Naive thymus-derived CD4-positive, alpha-beta T cell (primary cell): ENCODE data around the gene PKHD1. TPM values are rescaled to one million over a fixed set of nuclear protein-coding genes. Genes with fewer than 3 reads are reported as not detected.

Experiments used
- ATAC-seq: fragments of 150-1000 bp; cut with Tn5 transposase; 2 replicates; pipeline ENCODE4 v1.10.0; 2021; ENCODE audit warnings: mild to moderate bottlenecking, moderate library complexity
- CTCF ChIA-PET: fragments of 350-600 bp; sonication (Branson Sonifier 250); formaldehyde crosslinking; loops from one replicate; lab custom pipeline; 2021; ENCODE audit warnings: antibody characterized with exemption; lab: Charles Lee
- POLR2A ChIA-PET: fragments of 350-600 bp; sonication (Branson Sonifier 250); formaldehyde crosslinking; loops from one replicate; lab custom pipeline; 2021; ENCODE audit warnings: antibody characterized with exemption, inconsistent platforms; lab: Charles Lee
- DNase-seq, 9 donors: peaks; one replicate each; pipeline versions ENCODE4 v3.0.0 to v3.0.0-alpha.2; 2020 to 2022; ENCODE audit warnings: mixed read lengths in 1 of 9
- H3K27ac ChIP-seq: one replicate; pipeline ENCODE4 v1.7.0; 2013; ENCODE audit warnings: mild to moderate bottlenecking, low read depth, low read length, moderate library complexity
- H3K27me3 ChIP-seq, 2 donors: one replicate each; pipeline ENCODE4 v1.7.0; 2013; ENCODE audit warnings: low read length in 2 of 2, mild to moderate bottlenecking in 2 of 2, moderate library complexity in 2 of 2; ENCODE audit not compliant: control insufficient read depth in 2 of 2, insufficient read depth in 2 of 2
- H3K36me3 ChIP-seq, 3 experiments: 1 replicate in 2 of 3; 2 replicates in 1 of 3; pipeline ENCODE4 v1.7.0; 2013; ENCODE audit warnings: low read length in 3 of 3, mild to moderate bottlenecking in 3 of 3, moderate library complexity in 1 of 3; ENCODE audit not compliant: insufficient read depth in 3 of 3, control insufficient read depth in 2 of 3
- H3K4me1 ChIP-seq, 2 donors: one replicate each; pipeline ENCODE4 v1.7.0; 2013; ENCODE audit warnings: low read length in 2 of 2, mild to moderate bottlenecking in 2 of 2, moderate library complexity in 1 of 2; ENCODE audit not compliant: control insufficient read depth in 2 of 2, insufficient read depth in 2 of 2
- H3K4me3 ChIP-seq: 2 replicates; pipeline ENCODE4 v1.7.0; 2013; ENCODE audit warnings: mild to moderate bottlenecking, low read length
- H3K9me3 ChIP-seq, 3 experiments: 1 replicate in 2 of 3; 2 replicates in 1 of 3; pipeline ENCODE4 v1.7.0; 2013; ENCODE audit warnings: low read length in 3 of 3; ENCODE audit not compliant: control insufficient read depth in 2 of 3
- H3K27ac Mint-ChIP-seq, 9 donors: one replicate each; pipeline ENCODE4 v1.8.0; 2020 to 2022; ENCODE audit warnings: mixed read lengths in 9 of 9, mild to moderate bottlenecking in 8 of 9, moderate library complexity in 5 of 9, inconsistent platforms in 2 of 9
- H3K27me3 Mint-ChIP-seq, 5 donors: one replicate each; pipeline ENCODE4 v1.8.0; 2021 to 2022; ENCODE audit warnings: mixed read lengths in 5 of 5, mild to moderate bottlenecking in 1 of 5
- H3K36me3 Mint-ChIP-seq, 5 donors: one replicate each; pipeline ENCODE4 v1.8.0; 2020 to 2022; ENCODE audit warnings: mixed read lengths in 5 of 5, mild to moderate bottlenecking in 3 of 5, inconsistent platforms in 1 of 5
- H3K4me1 Mint-ChIP-seq, 7 donors: one replicate each; pipeline ENCODE4 v1.8.0; 2020 to 2022; ENCODE audit warnings: mixed read lengths in 7 of 7, mild to moderate bottlenecking in 3 of 7, inconsistent platforms in 1 of 7
- H3K4me3 Mint-ChIP-seq, 10 donors: one replicate each; pipeline ENCODE4 v1.8.0; 2020 to 2022; ENCODE audit warnings: mild to moderate bottlenecking in 10 of 10, mixed read lengths in 10 of 10, moderate library complexity in 6 of 10, inconsistent platforms in 2 of 10
- H3K9me3 Mint-ChIP-seq, 11 donors: one replicate each; pipeline ENCODE4 v1.8.0; 2020 to 2022; ENCODE audit warnings: mixed read lengths in 11 of 11, mild to moderate bottlenecking in 4 of 11, inconsistent platforms in 1 of 11, moderate library complexity in 1 of 11
- intact Hi-C, 2 donors: fragments of 100-400 bp; cut with micrococcal nuclease; formaldehyde crosslinking; loops; one replicate each; pipeline ENCODE4 v1.15.1; 2023
- polyA plus RNA-seq, 2 donors: library from polyadenylated mRNA; unstranded; fragments of 300-500 nt; fragmentation: Illumina TruSeq; gene quantifications; one replicate each; pipeline ENCODE4 v1.2.3, GENCODE V29; 2021
- total RNA-seq, 6 experiments: library from RNA in 5 of 6; stranded (reverse) in 5 of 6; gene quantifications; 1 replicate in 5 of 6; 2 replicates in 1 of 6; pipeline ENCODE4 v1.2.3 and lab custom pipeline; 2021 to 2026

PKHD1 gene
- total and polyA plus RNA-seq, 7 experiments from 2014 or later = not detected

GRCh38 chr6:51594981-51595380 lies 492.4 kb downstream of the PKHD1 start:
- H3K27ac Mint-ChIP-seq = no peak overlapping the region
- H3K4me3 Mint-ChIP-seq = no peak overlapping the region
- no peaks in the 10 kb centered on the region for H3K27me3 Mint-ChIP-seq
- H3K9me3 Mint-ChIP-seq = peaks cover 2 to 41% (median 14%) of the 10 kb centered on the region in 11 donors
- Histone ChIP-seq H3K27me3 (no peaks in the 10 kb centered on the region), H3K4me1 (no peaks in the 10 kb centered on the region), H3K9me3 (peaks cover 0 to 6% (median 0%) of the 10 kb centered on the region in 3 experiments), H3K27ac (no peak overlapping the region), H3K4me3 (no peak overlapping the region), H3K36me3 (no peaks in the 10 kb centered on the region)
- no peaks in the 10 kb centered on the region for H3K4me1 Mint-ChIP-seq
- CTCF ChIA-PET = no interaction called here
- DNase-seq (no peak), ATAC-seq (no peak)
- peaks cover 0 to 4% (median 0%) of the 10 kb centered on the region in 5 donors for H3K36me3 Mint-ChIP-seq
- POLR2A ChIA-PET = no interaction called here
- intact Hi-C loops = no loop called here

DNA sequence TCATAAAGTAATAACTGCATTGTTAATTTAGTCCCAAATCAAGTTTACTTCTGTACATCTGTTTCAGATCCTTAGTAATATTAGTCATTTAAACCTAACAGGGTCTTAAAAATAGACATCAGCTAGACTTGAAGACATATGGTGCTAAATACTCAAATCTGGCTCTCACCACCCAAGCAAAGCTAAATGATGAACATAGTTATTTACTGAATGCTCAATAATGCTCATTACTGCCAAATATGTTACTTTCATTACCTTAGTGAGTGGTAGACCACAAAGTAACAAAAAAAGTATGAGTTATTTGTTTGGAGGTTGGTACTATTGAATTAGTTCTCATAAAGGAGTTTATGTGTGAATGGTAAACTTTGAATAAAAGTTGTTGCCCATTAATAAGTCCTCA lies 502.1 kb downstream of the PKHD1 start:
- Mint-ChIP-seq H3K4me1 (no peaks in the 10 kb centered on the region), H3K9me3 (peaks cover 0 to 33% (median 5%) of the 10 kb centered on the region in 11 donors), H3K27ac (no peak overlapping the region), H3K27me3 (no peaks in the 10 kb centered on the region), H3K36me3 (no peaks in the 10 kb centered on the region), H3K4me3 (no peak overlapping the region)
- H3K27ac ChIP-seq = no peak overlapping the region
- H3K27me3 ChIP-seq = no peaks in the 10 kb centered on the region
- no peaks in the 10 kb centered on the region for H3K4me1 ChIP-seq
- ATAC-seq (no peak), DNase-seq (no peak)
- intact Hi-C loops = no loop called here
- H3K9me3 ChIP-seq = no peaks in the 10 kb centered on the region
- ChIA-PET CTCF (no interaction called here), POLR2A (no interaction called here)
- H3K36me3 ChIP-seq = no peaks in the 10 kb centered on the region
- no peak overlapping the region for H3K4me3 ChIP-seq

DNA sequence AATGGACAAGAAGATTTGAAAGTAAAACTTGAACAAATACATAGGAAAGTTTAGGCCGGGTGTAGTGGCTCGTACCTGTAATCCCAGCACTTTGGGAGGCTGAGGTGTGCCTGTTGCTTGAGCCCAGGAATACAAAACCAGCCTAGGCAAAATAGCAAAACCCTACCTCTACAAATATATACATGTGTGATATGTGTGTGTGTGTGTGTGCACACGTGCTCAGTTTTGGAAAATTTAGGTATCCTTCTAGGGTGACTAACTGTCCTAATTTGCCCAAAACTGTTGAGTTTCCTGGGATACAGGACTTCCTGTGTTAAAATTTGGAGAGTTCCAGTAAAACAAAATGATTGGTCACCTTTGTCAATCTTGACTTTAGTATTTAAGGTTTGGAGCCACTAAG lies 503.2 kb downstream of the PKHD1 start:
- Mint-ChIP-seq H3K27me3 (no peaks in the 10 kb centered on the region), H3K4me1 (no peaks in the 10 kb centered on the region), H3K27ac (no peak overlapping the region), H3K4me3 (no peak overlapping the region), H3K9me3 (peaks cover 0 to 33% (median 6%) of the 10 kb centered on the region in 11 donors), H3K36me3 (no peaks in the 10 kb centered on the region)
- ChIA-PET POLR2A (no interaction called here), CTCF (no interaction called here)
- DNase-seq (no peak), ATAC-seq (no peak)
- Histone ChIP-seq H3K4me3 (no peak overlapping the region), H3K27me3 (no peaks in the 10 kb centered on the region), H3K36me3 (no peaks in the 10 kb centered on the region), H3K4me1 (no peaks in the 10 kb centered on the region), H3K27ac (no peak overlapping the region), H3K9me3 (no peaks in the 10 kb centered on the region)
- intact Hi-C loops = no loop called here

DNA sequence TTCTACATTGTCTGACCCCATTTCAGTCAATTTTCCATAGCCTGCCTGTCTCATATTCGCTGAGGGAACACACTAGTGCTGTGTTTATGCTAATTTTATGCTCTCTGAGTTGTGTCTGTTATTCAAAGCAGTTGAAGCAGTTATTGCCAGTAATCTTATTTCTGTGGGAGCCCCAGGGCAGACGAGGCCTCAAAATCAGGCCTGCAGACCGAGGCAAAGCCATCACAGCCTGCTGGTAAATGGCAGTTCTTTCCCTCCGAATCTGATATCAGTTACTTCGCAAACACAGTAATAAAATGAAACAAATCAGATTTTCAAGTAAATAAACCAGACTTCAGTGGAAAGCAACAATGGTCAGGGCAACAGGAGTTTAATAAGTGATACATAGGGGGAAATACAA lies 508.4 kb downstream of the PKHD1 start:
- Histone ChIP-seq H3K27me3 (no peaks in the 10 kb centered on the region), H3K36me3 (no peaks in the 10 kb centered on the region), H3K9me3 (no peaks in the 10 kb centered on the region), H3K27ac (no peak overlapping the region), H3K4me3 (no peak overlapping the region), H3K4me1 (no peaks in the 10 kb centered on the region)
- H3K36me3 Mint-ChIP-seq = no peaks in the 10 kb centered on the region
- DNase-seq (no peak), ATAC-seq (no peak)
- intact Hi-C loops = no loop called here
- H3K9me3 Mint-ChIP-seq = peaks cover 1 to 33% (median 5%) of the 10 kb centered on the region in 11 donors
- no peak overlapping the region for H3K27ac Mint-ChIP-seq
- ChIA-PET POLR2A (no interaction called here), CTCF (no interaction called here)
- H3K4me3 Mint-ChIP-seq = no peak overlapping the region
- no peaks in the 10 kb centered on the region for H3K4me1 Mint-ChIP-seq
- H3K27me3 Mint-ChIP-seq = no peaks in the 10 kb centered on the region

DNA sequence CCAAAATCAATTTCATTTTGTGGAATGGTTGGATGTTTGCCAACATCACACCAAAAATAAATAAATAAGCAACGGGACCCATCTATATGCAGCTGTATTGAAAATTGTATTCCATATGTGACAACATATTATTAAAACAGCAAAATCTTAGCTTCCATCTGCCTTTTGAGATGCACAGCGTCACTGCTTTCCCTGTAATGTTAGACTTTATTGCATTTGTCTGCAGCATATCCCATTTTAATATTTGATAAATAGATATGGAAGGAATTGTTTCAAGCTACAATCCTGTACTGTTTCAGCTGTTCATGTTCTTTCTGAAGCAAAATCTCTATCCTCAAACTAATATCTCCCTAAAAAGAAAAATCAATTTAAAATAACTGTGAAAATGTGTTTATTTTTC lies 509.1 kb downstream of the PKHD1 start:
- Histone ChIP-seq H3K9me3 (no peaks in the 10 kb centered on the region), H3K4me1 (no peaks in the 10 kb centered on the region), H3K27ac (no peak overlapping the region), H3K4me3 (no peak overlapping the region), H3K36me3 (no peaks in the 10 kb centered on the region), H3K27me3 (no peaks in the 10 kb centered on the region)
- DNase-seq (no peak), ATAC-seq (no peak)
- Mint-ChIP-seq H3K9me3 (peaks cover 1 to 35% (median 5%) of the 10 kb centered on the region in 11 donors), H3K4me3 (no peak overlapping the region), H3K36me3 (no peaks in the 10 kb centered on the region), H3K4me1 (no peaks in the 10 kb centered on the region), H3K27ac (no peak overlapping the region), H3K27me3 (no peaks in the 10 kb centered on the region)
- ChIA-PET CTCF (no interaction called here), POLR2A (no interaction called here)
- intact Hi-C loops = no loop called here

- H3K9me3 Mint-ChIP-seq = peaks cover 0 to 22% (median 5%) of the 10 kb centered on the region in 11 donors
- intact Hi-C loops = no loop called here
- H3K27ac Mint-ChIP-seq = no peak overlapping the region
- ATAC-seq = no peak
- no peaks in the 10 kb centered on the region for H3K9me3 ChIP-seq
- no peaks in the 10 kb centered on the region for H3K27me3 Mint-ChIP-seq
- H3K27me3 ChIP-seq = no peaks in the 10 kb centered on the region
- H3K4me1 Mint-ChIP-seq = no peaks in the 10 kb centered on the region
- no peak overlapping the region for H3K27ac ChIP-seq
- no peak for DNase-seq
- no peaks in the 10 kb centered on the region for H3K4me1 ChIP-seq
- no peak overlapping the region for H3K4me3 Mint-ChIP-seq
- H3K36me3 ChIP-seq = no peaks in the 10 kb centered on the region
- ChIA-PET CTCF (no interaction called here), POLR2A (no interaction called here)
- H3K4me3 ChIP-seq = no peak overlapping the region
- no peaks in the 10 kb centered on the region for H3K36me3 Mint-ChIP-seq
Observed at GRCh38 chr6:51574040-51574439, 513.4 kb downstream of the PKHD1 start.

DNA sequence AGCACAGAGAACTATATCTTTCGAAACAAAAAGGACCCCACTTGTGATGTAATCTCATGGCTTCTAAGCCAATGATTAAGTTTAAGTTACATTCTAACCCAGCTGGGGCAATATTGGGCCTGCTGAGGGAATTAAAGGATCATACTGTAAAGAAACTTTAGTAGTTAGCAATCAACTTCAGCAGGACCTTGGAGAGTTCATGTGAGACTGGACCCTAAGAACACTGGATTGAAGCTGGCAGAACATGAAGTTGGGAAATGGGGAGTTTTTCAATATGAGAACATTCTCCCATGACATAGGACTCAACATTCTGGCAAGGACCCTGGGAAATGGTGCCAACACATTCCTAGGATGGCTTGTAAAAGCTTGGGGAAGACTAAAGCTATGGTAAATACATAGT lies 516.2 kb downstream of the PKHD1 start:
- H3K9me3 ChIP-seq = no peaks in the 10 kb centered on the region
- no peak overlapping the region for H3K27ac ChIP-seq
- Mint-ChIP-seq H3K36me3 (no peaks in the 10 kb centered on the region), H3K27me3 (peaks cover 0 to 2% (median 0%) of the 10 kb centered on the region in 5 donors), H3K9me3 (peaks cover 0 to 13% (median 3%) of the 10 kb centered on the region in 11 donors), H3K4me3 (no peak overlapping the region), H3K27ac (no peak overlapping the region), H3K4me1 (no peaks in the 10 kb centered on the region)
- DNase-seq = no peak
- no peaks in the 10 kb centered on the region for H3K4me1 ChIP-seq
- ChIA-PET CTCF (no interaction called here), POLR2A (no interaction called here)
- H3K27me3 ChIP-seq = no peaks in the 10 kb centered on the region
- ATAC-seq = no peak
- H3K36me3 ChIP-seq = no peaks in the 10 kb centered on the region
- intact Hi-C loops = no loop called here
- H3K4me3 ChIP-seq = no peak overlapping the region
